ENCODE measurements around the gene EFNB2. TPM values are rescaled to one million over a fixed set of nuclear protein-coding genes. Genes with fewer than 3 reads are reported as not detected.

The EFNB2 gene
- total RNA-seq, 1 experiment from 2014 or later, result 0.07 TPM

DNA sequence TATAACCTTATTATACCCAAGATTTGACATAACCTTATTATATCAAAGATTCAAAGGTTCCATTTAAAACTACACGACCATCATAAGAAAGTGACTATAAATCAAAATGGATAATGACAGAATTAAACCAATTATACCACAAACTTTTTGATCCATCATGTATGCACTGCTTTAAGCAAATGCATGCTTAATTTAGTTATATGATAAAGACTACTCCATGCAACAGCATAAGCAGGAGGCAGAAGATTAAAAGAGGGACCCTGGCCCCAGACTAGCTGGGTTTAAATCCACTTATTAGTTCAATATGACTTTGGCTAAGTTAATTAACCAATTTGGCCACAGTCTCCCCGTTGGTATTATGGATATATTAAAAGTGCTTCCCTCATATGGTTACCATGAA is 11.4 kb downstream of the EFNB2 start:
- Histone ChIP-seq H3K9ac (ENCODE audit: low read length) (no peak overlapping the region), H3K4me2 (ENCODE audit: low read depth, low read length, poor library complexity, severe bottlenecking) (no peak overlapping the region), H3K4me3 (ENCODE audit: low read length) (no peak overlapping the region), H3K27me3 (ENCODE audit: low read length) (no peaks in the 10 kb centered on the region), H4K20me1 (ENCODE audit: insufficient read depth, low read depth, low read length) (no peaks in the 10 kb centered on the region), H3K79me2 (ENCODE audit: low read length) (no peaks in the 10 kb centered on the region), H3K36me3 (ENCODE audit: insufficient read depth, low read length) (no peaks in the 10 kb centered on the region), H3K9me2 (replicated peaks; ENCODE audit: insufficient read depth, low read length) (no peaks in the 10 kb centered on the region), H3K9me3 (ENCODE audit: low read length) (no peaks in the 10 kb centered on the region), H3K27ac (ENCODE audit: low read length) (no peak overlapping the region), H2AFZ (ENCODE audit: low read length) (no peak overlapping the region), H3K4me1 (ENCODE audit: low read length) (no peaks in the 10 kb centered on the region)
- DNase-seq, result no peak

DNA sequence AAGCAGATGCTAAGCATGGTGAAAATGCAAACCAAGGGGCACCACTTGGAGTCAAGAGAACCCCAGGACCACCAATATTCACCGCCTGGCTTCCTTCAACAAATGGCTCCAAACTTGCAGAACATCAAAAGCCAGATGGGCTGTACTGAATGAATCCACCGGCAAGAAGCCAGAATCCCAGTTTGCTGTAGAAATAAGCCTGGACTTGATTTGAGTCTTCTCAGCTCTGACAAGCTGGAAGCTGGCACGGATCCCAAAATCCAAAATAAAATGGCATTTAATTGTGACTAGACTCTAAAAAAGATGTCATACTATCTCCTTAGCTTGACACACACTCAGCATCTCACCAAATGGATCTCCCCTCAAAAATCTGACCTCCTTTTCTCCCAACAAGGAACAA is 11.9 kb downstream of the EFNB2 start:
- Histone ChIP-seq H3K9me2 (replicated peaks; ENCODE audit: insufficient read depth, low read length) (no peaks in the 10 kb centered on the region), H3K36me3 (ENCODE audit: insufficient read depth, low read length) (no peaks in the 10 kb centered on the region), H2AFZ (ENCODE audit: low read length) (no peak overlapping the region), H3K27ac (ENCODE audit: low read length) (no peak overlapping the region), H3K79me2 (ENCODE audit: low read length) (no peaks in the 10 kb centered on the region), H3K9ac (ENCODE audit: low read length) (no peak overlapping the region), H3K4me1 (ENCODE audit: low read length) (no peaks in the 10 kb centered on the region), H4K20me1 (ENCODE audit: insufficient read depth, low read depth, low read length) (no peaks in the 10 kb centered on the region), H3K9me3 (ENCODE audit: low read length) (no peaks in the 10 kb centered on the region), H3K4me2 (ENCODE audit: low read depth, low read length, poor library complexity, severe bottlenecking) (no peak overlapping the region), H3K4me3 (ENCODE audit: low read length) (no peak overlapping the region), H3K27me3 (ENCODE audit: low read length) (no peaks in the 10 kb centered on the region)
- no peak for DNase-seq

DNA sequence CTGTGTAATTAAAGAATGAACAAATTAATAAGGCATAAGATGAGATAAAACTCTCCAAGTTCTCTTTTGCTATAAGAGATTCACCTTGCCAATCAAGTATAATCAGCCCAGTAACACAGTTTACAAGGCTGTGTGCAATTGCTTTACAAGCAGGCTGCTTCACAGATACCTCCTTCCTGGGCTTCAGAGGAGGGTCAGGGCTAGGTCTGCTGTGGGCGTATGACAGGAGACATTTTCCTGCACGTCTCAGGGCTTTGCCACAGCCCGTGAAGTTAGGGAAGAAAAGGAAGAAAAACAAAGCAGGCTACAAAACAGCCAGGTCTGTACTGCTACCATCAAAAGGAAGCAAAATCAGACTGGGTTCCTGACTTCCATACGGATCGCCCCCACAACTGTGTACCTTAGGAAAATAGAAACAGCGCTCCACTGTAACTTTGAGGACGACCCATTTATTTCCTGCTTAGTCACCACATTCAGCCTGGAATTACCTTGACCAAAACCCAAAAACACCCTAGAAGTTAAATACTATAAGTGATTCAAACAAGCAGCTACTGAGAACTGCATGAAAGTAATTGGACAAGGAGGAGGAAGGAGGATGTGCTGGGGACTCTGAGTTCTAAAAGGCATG is 12.4 kb downstream of the EFNB2 start:
- no peaks in the 10 kb centered on the region for H4K20me1 ChIP-seq (ENCODE audit: insufficient read depth, low read depth, low read length)
- no peaks in the 10 kb centered on the region for H3K36me3 ChIP-seq (ENCODE audit: insufficient read depth, low read length)
- H3K9me3 ChIP-seq (ENCODE audit: low read length), result no peaks in the 10 kb centered on the region
- H3K9me2 ChIP-seq (replicated peaks; ENCODE audit: insufficient read depth, low read length), result no peaks in the 10 kb centered on the region
- no peak overlapping the region for H3K4me3 ChIP-seq (ENCODE audit: low read length)
- H2AFZ ChIP-seq (ENCODE audit: low read length), result no peak overlapping the region
- H3K4me1 ChIP-seq (ENCODE audit: low read length), result no peaks in the 10 kb centered on the region
- H3K4me2 ChIP-seq (ENCODE audit: low read depth, low read length, poor library complexity, severe bottlenecking), result no peak overlapping the region
- DNase-seq, result no peak
- H3K27me3 ChIP-seq (ENCODE audit: low read length), result no peaks in the 10 kb centered on the region
- H3K9ac ChIP-seq (ENCODE audit: low read length), result no peak overlapping the region
- no peaks in the 10 kb centered on the region for H3K79me2 ChIP-seq (ENCODE audit: low read length)
- H3K27ac ChIP-seq (ENCODE audit: low read length), result no peak overlapping the region

DNA sequence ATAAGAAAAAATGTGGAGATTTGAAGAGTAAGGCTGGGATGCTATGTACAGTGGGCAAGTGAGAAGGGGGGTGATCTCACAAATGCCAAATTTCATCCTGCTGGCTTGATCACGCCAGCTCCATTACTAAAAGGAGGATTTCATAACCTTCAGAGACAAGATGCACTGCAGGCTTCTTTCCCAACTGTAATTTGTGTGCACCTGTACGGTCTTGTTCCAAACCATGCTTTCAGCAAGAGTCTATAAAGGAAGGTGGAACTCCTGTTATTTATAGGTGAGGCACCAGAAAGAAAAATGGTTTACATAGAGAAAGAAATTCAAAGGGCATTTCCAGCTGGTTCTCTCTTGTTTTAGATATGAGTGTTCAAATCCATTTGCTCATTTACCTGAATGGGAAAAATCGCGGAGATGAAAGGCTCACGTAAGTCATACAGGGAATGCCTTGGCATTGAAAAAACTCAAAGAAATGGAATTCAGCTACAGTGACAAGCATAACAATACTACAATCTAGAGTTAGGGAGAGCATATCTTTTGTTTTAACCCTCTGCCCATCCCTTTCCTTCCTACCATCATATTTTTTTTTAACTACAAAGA is 13.3 kb downstream of the EFNB2 start:
- H3K4me1 ChIP-seq (ENCODE audit: low read length), result no peaks in the 10 kb centered on the region
- H3K9me2 ChIP-seq (replicated peaks; ENCODE audit: insufficient read depth, low read length), result no peaks in the 10 kb centered on the region
- no peak overlapping the region for H3K9ac ChIP-seq (ENCODE audit: low read length)
- H4K20me1 ChIP-seq (ENCODE audit: insufficient read depth, low read depth, low read length), result no peaks in the 10 kb centered on the region
- no peaks in the 10 kb centered on the region for H3K9me3 ChIP-seq (ENCODE audit: low read length)
- H3K27me3 ChIP-seq (ENCODE audit: low read length), result no peaks in the 10 kb centered on the region
- no peaks in the 10 kb centered on the region for H3K79me2 ChIP-seq (ENCODE audit: low read length)
- no peak overlapping the region for H2AFZ ChIP-seq (ENCODE audit: low read length)
- no peak overlapping the region for H3K4me2 ChIP-seq (ENCODE audit: low read depth, low read length, poor library complexity, severe bottlenecking)
- no peaks in the 10 kb centered on the region for H3K36me3 ChIP-seq (ENCODE audit: insufficient read depth, low read length)
- H3K27ac ChIP-seq (ENCODE audit: low read length), result no peak overlapping the region
- no peak for DNase-seq
- H3K4me3 ChIP-seq (ENCODE audit: low read length), result no peak overlapping the region

DNA sequence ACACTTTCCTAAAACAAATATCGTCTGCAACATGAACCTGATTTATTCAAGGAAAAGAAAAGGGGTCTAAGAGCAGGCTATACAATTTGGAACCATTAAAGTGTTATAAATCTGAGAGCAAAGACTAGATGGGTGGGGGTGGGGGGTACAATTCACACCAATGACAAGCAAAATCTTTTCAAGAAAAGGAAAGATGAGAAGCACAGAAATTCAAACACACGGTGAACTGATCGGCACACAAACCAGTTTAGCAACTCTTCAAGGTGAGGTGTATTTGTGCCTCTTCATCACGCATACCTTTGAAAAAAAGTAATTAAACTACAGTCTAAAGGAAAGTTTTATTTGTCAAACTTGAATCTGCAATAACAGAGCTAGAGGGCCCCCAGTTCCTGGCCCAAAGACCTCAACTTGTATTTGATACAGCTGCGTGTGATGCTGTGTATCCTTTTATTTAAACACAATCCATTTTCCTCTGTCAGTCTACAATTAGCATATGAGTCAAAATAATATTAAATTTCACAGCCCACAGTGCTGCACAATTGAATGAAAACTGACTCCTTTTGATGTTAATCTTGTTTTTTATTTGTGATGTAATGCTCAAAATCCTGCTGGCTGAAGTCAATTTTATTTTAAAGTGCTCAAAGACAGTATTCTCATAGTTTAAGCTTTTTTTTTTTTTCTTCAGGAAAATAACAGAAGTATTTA is 14.2 kb downstream of the EFNB2 start:
- Histone ChIP-seq H3K27me3 (ENCODE audit: low read length) (no peaks in the 10 kb centered on the region), H3K27ac (ENCODE audit: low read length) (no peak overlapping the region), H3K9ac (ENCODE audit: low read length) (no peak overlapping the region), H3K9me2 (replicated peaks; ENCODE audit: insufficient read depth, low read length) (no peaks in the 10 kb centered on the region), H3K9me3 (ENCODE audit: low read length) (no peaks in the 10 kb centered on the region), H3K79me2 (ENCODE audit: low read length) (no peaks in the 10 kb centered on the region), H3K4me1 (ENCODE audit: low read length) (no peaks in the 10 kb centered on the region), H2AFZ (ENCODE audit: low read length) (no peak overlapping the region), H3K36me3 (ENCODE audit: insufficient read depth, low read length) (no peaks in the 10 kb centered on the region), H3K4me2 (ENCODE audit: low read depth, low read length, poor library complexity, severe bottlenecking) (no peak overlapping the region), H4K20me1 (ENCODE audit: insufficient read depth, low read depth, low read length) (no peaks in the 10 kb centered on the region), H3K4me3 (ENCODE audit: low read length) (no peak overlapping the region)
- DNase-seq, result no peak

DNA sequence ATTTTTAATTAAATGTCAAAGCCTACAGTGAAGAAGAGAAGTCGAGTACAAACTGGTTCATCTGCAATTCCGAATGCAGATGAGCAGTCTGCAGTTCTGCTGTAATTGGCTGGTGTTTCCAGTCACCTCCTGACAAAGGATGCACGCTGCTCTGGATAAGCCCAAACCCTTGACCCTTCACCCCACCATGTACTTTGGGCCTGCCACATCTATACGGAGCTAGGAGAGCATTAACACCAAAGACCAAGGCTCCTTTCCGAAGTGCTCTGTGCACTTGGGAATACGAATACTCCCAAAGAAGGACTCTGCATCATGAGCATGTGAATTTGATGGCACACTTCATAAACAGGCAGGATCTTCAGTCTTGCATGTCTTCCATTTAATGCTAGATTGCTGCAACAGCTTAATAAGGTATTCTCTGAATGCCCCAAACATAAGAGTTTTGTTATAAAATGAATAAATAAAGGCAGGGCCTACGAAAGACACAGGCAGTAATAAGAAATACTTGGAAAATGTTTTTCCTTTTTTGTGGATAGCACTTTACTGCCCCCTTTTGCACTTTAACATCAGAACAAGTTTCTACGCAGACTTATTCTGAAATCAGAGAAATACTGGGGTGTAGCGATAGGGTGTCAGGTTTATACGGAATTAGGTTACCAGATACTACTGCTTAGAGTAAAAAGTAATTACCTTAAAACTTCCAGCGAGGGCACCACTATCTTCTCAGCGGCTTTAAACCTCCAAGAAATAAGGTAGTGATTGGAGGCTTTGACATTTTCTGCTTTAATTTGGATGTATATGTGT is 15.0 kb downstream of the EFNB2 start:
- H3K4me2 ChIP-seq (ENCODE audit: low read depth, low read length, poor library complexity, severe bottlenecking), result no peak overlapping the region
- H3K36me3 ChIP-seq (ENCODE audit: insufficient read depth, low read length), result no peaks in the 10 kb centered on the region
- no peaks in the 10 kb centered on the region for H4K20me1 ChIP-seq (ENCODE audit: insufficient read depth, low read depth, low read length)
- H3K4me1 ChIP-seq (ENCODE audit: low read length), result no peaks in the 10 kb centered on the region
- H3K27me3 ChIP-seq (ENCODE audit: low read length), result no peaks in the 10 kb centered on the region
- H3K9ac ChIP-seq (ENCODE audit: low read length), result no peak overlapping the region
- no peaks in the 10 kb centered on the region for H3K9me2 ChIP-seq (replicated peaks; ENCODE audit: insufficient read depth, low read length)
- H3K79me2 ChIP-seq (ENCODE audit: low read length), result no peaks in the 10 kb centered on the region
- H3K27ac ChIP-seq (ENCODE audit: low read length), result no peak overlapping the region
- H3K4me3 ChIP-seq (ENCODE audit: low read length), result no peak overlapping the region
- no peak for DNase-seq
- H2AFZ ChIP-seq (ENCODE audit: low read length), result no peak overlapping the region
- H3K9me3 ChIP-seq (ENCODE audit: low read length), result no peaks in the 10 kb centered on the region

DNA sequence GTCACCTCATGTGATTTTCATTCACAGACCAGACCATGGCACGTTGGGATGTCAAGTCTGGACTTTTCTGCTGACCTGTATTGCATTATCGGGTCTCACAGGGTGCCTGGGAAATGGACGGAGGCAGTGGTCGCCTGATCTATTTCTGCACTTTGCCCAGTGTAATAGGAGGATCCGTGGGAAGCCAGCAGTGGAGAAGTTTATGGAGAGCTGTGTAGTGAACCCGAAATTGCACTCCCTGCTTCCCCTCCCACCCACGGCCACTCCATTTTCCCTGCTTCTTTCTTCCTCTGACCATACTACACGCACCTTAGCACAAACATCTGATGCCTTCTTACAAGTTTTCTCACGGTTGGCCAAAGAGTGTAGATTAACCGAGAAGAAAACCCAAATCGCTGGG is 16.9 kb downstream of the EFNB2 start:
- Histone ChIP-seq H3K79me2 (ENCODE audit: low read length) (no peaks in the 10 kb centered on the region), H3K36me3 (ENCODE audit: insufficient read depth, low read length) (no peaks in the 10 kb centered on the region), H2AFZ (ENCODE audit: low read length) (no peak overlapping the region), H3K9me3 (ENCODE audit: low read length) (no peaks in the 10 kb centered on the region), H3K9me2 (replicated peaks; ENCODE audit: insufficient read depth, low read length) (no peaks in the 10 kb centered on the region), H3K27ac (ENCODE audit: low read length) (no peak overlapping the region), H4K20me1 (ENCODE audit: insufficient read depth, low read depth, low read length) (no peaks in the 10 kb centered on the region), H3K4me2 (ENCODE audit: low read depth, low read length, poor library complexity, severe bottlenecking) (no peak overlapping the region), H3K4me1 (ENCODE audit: low read length) (no peaks in the 10 kb centered on the region), H3K27me3 (ENCODE audit: low read length) (no peaks in the 10 kb centered on the region), H3K4me3 (ENCODE audit: low read length) (no peak overlapping the region), H3K9ac (ENCODE audit: low read length) (no peak overlapping the region)
- DNase-seq, result no peak

All from Karpas-422 (cell line).